Liver (tissue), 3 donors: ENCODE measurements around the gene SLIT3.

ENCODE experiments used
- RAD21 ChIP-seq, 2 donors: IDR thresholded peaks; 2 replicates each; pipeline ENCODE4 v1.6.1; 2016; ENCODE audit warnings: antibody characterized with exemption in 2 of 2, mild to moderate bottlenecking in 2 of 2
- TF ChIP-seq, protein P1 (sequence below): fragments of 150-350 bp; IDR thresholded peaks from 2 replicates; pipeline ENCODE4 v1.5.1; 2017; ENCODE audit warnings: improper control_type of control experiment, low read depth, low read length; ENCODE audit not compliant: missing input control
- donor health status: healthy.
- donor health status: healthy.

DNA sequence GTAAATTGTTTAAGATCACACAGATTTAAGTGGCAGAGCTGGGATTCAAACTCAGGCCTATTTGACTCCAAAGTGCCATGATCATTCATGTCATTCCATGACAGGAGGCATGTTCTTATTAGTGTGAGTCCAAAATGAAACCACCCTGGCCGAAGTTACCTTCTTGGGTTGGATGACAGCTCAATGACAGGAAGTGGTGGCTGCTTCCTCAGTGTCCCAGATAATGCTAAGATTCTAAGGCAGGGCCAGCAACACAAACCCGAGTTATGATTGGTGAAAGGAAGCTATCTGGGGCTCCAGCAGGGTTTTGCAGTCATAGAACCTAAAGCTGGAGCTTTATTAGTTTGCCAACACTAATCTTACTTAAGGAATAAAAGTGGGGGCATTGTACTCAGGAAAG is 340.4 kb downstream of the SLIT3 start:
- TF ChIP-seq, protein P1, sequence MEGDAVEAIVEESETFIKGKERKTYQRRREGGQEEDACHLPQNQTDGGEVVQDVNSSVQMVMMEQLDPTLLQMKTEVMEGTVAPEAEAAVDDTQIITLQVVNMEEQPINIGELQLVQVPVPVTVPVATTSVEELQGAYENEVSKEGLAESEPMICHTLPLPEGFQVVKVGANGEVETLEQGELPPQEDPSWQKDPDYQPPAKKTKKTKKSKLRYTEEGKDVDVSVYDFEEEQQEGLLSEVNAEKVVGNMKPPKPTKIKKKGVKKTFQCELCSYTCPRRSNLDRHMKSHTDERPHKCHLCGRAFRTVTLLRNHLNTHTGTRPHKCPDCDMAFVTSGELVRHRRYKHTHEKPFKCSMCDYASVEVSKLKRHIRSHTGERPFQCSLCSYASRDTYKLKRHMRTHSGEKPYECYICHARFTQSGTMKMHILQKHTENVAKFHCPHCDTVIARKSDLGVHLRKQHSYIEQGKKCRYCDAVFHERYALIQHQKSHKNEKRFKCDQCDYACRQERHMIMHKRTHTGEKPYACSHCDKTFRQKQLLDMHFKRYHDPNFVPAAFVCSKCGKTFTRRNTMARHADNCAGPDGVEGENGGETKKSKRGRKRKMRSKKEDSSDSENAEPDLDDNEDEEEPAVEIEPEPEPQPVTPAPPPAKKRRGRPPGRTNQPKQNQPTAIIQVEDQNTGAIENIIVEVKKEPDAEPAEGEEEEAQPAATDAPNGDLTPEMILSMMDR, result no peak
- no peak for TF ChIP-seq RAD21 (IDR thresholded peaks at IDR 0.05)
